RCC 7860 (cell line): ENCODE data around the gene MAGI2.
"Not testable (repeated sequence)": the region's sequence is repeated elsewhere in the genome, so short reads cannot be mapped to it uniquely, and the experiment has no call there.

Experiments
- DNase-seq: peaks from one replicate; pipeline ENCODE4 v3.0.0-alpha.2; 2015; ENCODE audit warnings: low spot score
- FAIRE-seq: peaks from 2 replicates; lab custom pipeline; 2012; peaks lifted over from hg19 to GRCh38; lab: Jason Lieb, UNC

Gene MAGI2

GRCh38 chr7:78528964-78529363, 924.5 kb downstream of the MAGI2 start:
- FAIRE-seq, result no peak
- DNase-seq, result no peak

GRCh38 chr7:78523930-78524329, 929.5 kb downstream of the MAGI2 start:
- FAIRE-seq, result no peak
- DNase-seq, result no peak

- DNase-seq, result no peak
- no peak for FAIRE-seq
Measured at GRCh38 chr7:78521961-78522360, 931.5 kb downstream of the MAGI2 start.

- DNase-seq, result no peak
- FAIRE-seq, result no peak
Measured at GRCh38 chr7:78516450-78516849, 937.0 kb downstream of the MAGI2 start.

GRCh38 chr7:78514634-78515033, 938.8 kb downstream of the MAGI2 start:
- DNase-seq (no peak), FAIRE-seq (no peak)

GRCh38 chr7:78510580-78511188, 942.8 kb downstream of the MAGI2 start:
- DNase-seq (peak; percentile 38), FAIRE-seq (peak; percentile 15)

- FAIRE-seq, DNase-seq: not testable (repeated sequence)
Measured at GRCh38 chr7:78503301-78503700, 950.2 kb downstream of the MAGI2 start.

GRCh38 chr7:78501064-78501463, 952.4 kb downstream of the MAGI2 start:
- FAIRE-seq, result no peak
- no peak for DNase-seq

- no peak for DNase-seq
- FAIRE-seq, result no peak
Measured at GRCh38 chr7:78499971-78500370, 953.5 kb downstream of the MAGI2 start.

- DNase-seq, result no peak
- no peak for FAIRE-seq
Measured at GRCh38 chr7:78499283-78499682, 954.2 kb downstream of the MAGI2 start.

- FAIRE-seq (no peak), DNase-seq (no peak)
Measured at GRCh38 chr7:78497728-78498427, 955.6 kb downstream of the MAGI2 start.

GRCh38 chr7:78496096-78496630, 957.3 kb downstream of the MAGI2 start:
- FAIRE-seq (no peak), DNase-seq (no peak)

- FAIRE-seq (no peak), DNase-seq (no peak)
Measured at GRCh38 chr7:78493401-78493800, 960.1 kb downstream of the MAGI2 start.

- FAIRE-seq (no peak), DNase-seq (no peak)
Measured at GRCh38 chr7:78492146-78492545, 961.3 kb downstream of the MAGI2 start.

GRCh38 chr7:78490524-78490923, 962.9 kb downstream of the MAGI2 start:
- DNase-seq, result no peak
- no peak for FAIRE-seq

GRCh38 chr7:78489476-78490240, 963.8 kb downstream of the MAGI2 start:
- DNase-seq (no peak), FAIRE-seq (no peak)

GRCh38 chr7:78487464-78487863, 966.0 kb downstream of the MAGI2 start:
- FAIRE-seq, result no peak
- DNase-seq, result no peak

- DNase-seq (no peak), FAIRE-seq (no peak)
Measured at GRCh38 chr7:78479348-78479747, 974.1 kb downstream of the MAGI2 start.

- FAIRE-seq (no peak), DNase-seq (no peak)
Measured at GRCh38 chr7:78476851-78477405, 976.5 kb downstream of the MAGI2 start.

GRCh38 chr7:78473571-78474301, 979.7 kb downstream of the MAGI2 start:
- FAIRE-seq, result no peak

GRCh38 chr7:78473021-78473420, 980.4 kb downstream of the MAGI2 start:
- DNase-seq, result no peak
- FAIRE-seq, result no peak

More at GRCh38 chr7:78473571-78474301, 979.7 kb downstream of the MAGI2 start:
- DNase-seq, result no peak
